ENCODE data around the gene TDRD10.
"Not testable (repeated sequence)": the region's sequence is repeated elsewhere in the genome, so short reads cannot be mapped to it uniquely, and the experiment has no call there.

Gene TDRD10

GRCh38 chr1:154514066-154514553 lies 12.1 kb downstream of the TDRD10 start:
- DNase-seq (ENCODE audit: low read depth, low spot score), result no peak

GRCh38 chr1:154517661-154518060 lies 15.6 kb downstream of the TDRD10 start:
- DNase-seq (ENCODE audit: low read depth, low spot score), result no peak

- no peak for DNase-seq (ENCODE audit: low read depth, low spot score)
Observed at GRCh38 chr1:154519591-154519991, 17.6 kb downstream of the TDRD10 start.

GRCh38 chr1:154520333-154520732 lies 18.3 kb downstream of the TDRD10 start:
- DNase-seq (ENCODE audit: low read depth, low spot score), result no peak

DNA sequence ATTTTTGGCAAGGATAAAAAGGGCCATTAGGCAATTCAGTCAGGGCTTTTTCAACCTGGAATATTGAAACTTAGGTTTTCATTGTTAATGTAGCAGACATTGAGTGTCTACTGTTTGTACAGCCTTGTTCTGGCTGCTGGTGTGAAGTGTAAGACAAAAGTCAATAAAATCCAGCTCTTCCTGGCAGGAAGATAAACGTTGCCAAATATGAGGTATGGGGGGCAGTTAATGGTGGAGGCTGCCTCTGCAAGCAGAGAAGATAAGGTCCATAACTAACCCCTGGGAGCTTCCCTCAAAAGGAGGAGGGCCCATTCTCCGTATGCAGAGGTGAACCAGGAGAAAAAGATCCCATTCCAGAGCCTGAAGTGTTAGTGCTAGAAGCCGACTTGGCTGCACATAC lies 19.7 kb downstream of the TDRD10 start:
- no peak for DNase-seq (ENCODE audit: low read depth, low spot score)

- DNase-seq (ENCODE audit: low read depth, low spot score), result no peak
Observed at GRCh38 chr1:154524881-154525280, 22.9 kb downstream of the TDRD10 start.

DNA sequence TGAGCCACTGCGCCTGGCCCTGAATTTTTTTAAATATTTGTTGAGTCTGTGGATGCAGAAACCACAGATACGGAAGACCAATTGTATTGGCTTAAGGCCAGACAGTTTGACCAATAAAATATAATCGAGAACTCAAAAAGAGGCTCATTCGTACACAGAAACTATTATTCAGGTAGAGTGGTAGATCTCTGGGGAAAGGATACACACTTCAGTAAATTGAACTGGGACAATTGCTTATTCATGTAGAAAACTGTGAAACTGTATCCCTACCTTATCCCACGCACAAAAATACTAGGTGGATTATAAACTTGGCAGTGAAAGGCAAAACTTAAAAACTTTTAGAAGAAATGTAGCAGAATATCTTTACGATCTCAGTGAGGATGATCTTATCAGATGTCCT lies 25.2 kb downstream of the TDRD10 start:
- no peak for DNase-seq (ENCODE audit: low read depth, low spot score)

GRCh38 chr1:154529308-154529707 lies 27.3 kb downstream of the TDRD10 start:
- no peak for DNase-seq (ENCODE audit: low read depth, low spot score)

DNA sequence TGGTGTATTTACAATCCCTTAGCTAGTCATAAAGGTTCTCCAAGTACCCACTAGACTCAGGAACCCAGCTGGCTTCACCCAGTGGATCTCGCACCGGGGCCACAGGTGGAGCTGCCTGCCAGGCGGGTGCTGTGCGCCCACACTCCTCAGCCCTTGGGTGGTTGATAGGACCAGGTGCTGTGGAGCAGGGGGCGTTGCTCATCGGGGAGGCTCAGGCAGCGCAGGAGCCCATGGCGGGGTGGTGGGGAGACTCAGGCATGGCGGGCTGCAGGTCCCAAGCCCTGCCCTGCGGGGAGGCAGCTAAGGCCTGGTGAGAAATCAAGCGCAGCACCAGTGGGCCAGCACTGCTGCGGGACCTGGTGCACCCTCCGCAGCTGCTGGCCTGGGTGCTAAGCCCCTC lies 29.9 kb downstream of the TDRD10 start:
- not testable (repeated sequence) for DNase-seq (ENCODE audit: low read depth, low spot score)

DNA sequence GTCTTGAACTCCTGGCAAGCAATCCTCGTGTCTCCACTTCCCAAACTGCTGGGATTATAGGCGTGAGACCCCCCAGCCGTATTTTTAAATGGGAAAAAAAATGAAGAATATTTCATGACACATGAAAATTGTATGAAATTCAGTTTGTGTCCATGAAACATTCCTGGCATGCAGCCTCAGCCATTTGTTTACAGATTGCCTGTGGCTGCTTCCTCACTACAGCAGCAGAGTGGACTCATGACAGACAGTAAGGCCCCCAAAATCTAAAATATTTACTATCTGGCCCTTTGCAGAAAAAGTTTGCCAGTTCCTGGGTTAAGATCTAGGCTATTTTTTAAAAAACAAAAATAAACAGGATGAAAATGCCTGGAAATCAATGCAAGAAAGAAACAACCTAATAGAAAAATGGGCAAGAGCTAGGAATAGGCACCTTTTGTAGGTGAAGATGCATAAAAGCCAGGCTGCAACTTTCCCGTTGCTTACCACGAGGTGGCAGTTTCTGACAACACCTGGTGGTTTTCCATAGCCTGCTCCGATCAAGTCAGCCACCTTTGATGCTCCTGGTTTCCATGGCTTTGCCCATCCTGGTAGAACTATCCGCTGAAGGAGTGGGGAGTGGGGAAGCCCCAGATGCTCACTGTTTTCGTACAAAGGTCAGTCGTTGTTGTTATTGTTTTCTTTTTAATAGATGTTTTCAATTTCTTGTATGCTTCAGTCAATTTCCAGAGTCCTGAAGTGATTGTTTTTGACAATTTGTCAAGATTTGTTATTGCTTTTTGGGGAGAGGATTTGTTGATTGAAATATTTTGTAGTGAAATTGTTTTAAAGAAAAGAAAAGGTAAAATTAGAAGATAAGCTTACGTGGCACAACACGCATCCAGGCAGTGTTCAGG lies 32.2 kb downstream of the TDRD10 start:
- DNase-seq (ENCODE audit: low read depth, low spot score), result no peak

GRCh38 chr1:154536570-154536969 lies 34.6 kb downstream of the TDRD10 start:
- DNase-seq (ENCODE audit: low read depth, low spot score), result no peak

GRCh38 chr1:154539486-154540483 lies 37.8 kb downstream of the TDRD10 start:
- DNase-seq (ENCODE audit: low read depth, low spot score), result no peak

DNA sequence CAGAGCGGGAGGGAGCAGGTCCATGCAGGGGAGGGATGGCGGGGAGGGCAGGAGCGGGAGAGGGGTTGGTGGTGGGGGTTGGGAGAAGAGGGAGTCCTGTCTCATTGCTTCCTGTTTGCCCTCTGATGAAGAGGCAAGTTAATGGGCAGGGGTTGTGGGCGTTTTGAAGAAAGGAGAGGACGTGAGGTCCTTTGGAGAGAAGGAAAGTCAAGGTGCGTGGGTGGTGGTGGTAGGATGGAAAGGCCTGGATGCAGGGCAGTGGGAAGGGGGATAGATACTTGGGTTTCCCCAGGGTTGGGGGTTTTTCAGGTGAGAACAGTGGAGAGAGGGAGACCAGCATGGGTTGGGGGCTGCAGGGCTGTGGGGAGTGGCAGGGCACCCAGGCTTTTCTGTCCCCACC lies 39.2 kb downstream of the TDRD10 start:
- no peak for DNase-seq (ENCODE audit: low read depth, low spot score)

DNA sequence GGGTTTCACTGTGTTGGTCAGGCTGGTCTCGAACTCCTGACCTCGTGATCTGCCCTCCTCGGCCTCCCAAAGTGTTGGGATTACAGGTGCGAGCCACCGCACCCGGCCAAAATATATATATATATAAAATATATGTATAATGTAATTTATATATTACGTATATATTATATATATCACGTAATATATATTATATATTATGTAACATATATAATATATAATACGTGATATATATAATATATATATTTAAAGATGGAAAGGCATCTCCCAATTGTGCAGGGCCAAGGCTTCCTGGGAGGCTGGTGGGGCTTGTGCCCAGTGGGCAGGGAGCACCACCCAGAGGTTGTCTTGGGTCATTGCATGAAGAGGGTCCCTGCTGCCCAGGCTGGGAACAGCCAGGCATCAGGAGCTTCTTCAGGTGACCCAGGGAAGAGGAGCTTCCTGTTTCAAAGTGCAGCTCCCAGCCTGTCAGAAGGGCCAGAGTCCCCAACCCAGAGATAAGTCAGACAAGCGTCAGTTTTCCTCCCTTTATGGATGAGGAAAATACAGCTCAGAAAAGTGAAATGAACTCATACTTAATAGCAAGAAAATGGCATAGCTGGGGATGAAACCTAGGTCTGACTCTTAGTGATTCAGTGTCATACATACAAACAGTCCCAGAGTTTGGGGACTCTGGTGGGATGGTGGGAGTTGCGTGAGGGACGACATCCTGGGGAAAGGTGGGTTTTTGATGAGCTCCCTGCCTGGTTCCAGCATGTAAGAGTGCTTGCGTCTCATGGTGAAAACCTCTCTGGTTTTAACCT lies 44.4 kb downstream of the TDRD10 start:
- DNase-seq (ENCODE audit: low read depth, low spot score), result no peak

DNA sequence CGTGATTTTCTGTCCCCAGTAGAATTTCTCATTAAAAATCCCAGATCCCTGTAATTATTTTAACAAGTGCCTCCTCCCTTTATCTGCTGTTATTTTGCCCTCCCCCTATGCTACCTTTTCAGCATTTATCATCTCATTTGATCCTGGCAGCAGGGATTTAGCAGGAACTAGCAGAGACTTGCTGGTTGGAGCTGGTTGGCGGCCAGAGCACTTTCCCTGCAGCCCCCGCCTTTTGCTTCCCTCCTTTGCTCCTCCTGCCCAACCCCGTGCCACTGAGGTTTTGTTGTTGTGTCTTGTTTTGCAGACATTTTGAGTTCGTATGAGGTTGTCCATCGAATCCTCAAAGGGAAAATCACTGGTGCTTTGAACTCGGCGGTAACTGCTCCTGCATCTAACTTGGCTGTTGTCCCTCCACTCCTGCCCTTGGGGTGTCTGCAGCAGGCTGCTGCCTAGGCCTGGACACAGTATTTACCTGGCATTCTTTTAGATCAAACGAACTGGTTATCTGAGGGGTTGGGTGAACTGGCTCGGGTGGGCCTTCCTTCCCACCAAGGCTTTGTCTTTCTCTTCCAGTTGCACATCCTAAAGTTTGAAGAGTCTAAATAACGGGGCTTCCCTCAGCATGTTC lies 45.2 kb downstream of the TDRD10 start:
- DNase-seq (ENCODE audit: low read depth, low spot score), result no peak

DNA sequence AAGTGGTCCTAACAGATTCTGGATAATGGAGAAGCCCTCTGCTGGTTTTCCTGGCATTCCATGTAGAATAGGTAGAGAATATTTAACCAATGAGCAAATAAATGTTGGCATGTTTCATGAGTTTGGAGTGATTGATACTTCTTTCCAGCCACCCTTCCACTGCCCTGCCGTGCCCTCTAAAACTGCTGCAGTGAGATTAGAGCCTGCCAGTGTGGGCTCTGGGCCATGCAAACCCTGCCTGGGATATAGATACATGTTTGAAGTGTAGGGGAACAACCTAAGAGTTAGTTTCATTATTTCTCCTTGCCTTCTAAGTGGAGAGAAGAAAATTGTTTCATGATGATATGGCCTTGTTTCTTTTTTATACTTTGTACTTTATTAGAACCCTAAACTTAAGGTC lies 46.0 kb downstream of the TDRD10 start:
- DNase-seq (ENCODE audit: low read depth, low spot score), result no peak

DNA sequence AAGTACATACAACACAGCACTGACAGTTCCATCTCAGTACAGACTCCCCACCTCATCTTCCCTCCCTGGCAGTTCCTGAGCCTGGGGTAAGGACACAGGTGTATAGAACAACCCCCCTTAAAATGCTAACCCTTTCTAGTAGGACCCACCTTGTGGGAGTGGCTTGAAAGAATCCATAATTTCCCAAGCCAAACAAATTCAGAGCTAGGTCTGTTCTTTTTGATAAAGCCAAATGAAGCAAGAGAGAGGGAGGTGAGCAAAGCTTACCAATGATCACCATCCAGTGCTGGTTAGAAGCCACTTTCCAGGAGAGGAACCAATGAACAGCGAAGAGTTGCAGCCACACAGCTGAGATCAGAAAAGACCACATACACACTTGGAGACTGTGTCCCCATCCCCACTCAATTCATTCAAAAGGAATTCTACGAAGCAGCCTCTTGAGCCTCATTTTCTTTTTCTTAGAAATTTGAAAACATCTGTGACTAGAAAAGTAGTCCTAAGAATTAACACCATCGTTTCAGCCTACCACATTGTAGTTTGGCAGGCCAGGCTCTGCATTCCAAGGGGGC lies 47.3 kb downstream of the TDRD10 start:
- DNase-seq (ENCODE audit: low read depth, low spot score), result no peak

DNA sequence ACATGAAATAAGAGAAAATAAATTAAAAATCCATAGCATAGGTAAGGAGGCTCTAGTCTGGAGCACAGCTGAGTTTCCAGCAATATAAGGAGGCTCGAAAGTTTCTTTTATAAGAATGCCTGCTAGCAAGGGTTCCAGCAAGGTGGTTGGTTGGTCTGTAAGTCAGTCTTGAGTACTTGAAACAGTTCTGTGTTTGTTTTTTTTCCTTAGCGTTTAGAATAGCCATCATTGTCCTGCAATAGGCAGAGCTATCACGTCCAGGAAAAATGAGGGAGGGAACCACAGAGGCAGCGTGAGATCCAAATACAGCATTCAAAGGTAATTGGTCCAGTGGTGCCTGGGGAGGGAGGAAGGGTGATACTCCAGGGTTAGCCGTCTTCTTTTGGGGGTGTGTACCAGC lies 48.1 kb downstream of the TDRD10 start:
- no peak for DNase-seq (ENCODE audit: low read depth, low spot score)

DNA sequence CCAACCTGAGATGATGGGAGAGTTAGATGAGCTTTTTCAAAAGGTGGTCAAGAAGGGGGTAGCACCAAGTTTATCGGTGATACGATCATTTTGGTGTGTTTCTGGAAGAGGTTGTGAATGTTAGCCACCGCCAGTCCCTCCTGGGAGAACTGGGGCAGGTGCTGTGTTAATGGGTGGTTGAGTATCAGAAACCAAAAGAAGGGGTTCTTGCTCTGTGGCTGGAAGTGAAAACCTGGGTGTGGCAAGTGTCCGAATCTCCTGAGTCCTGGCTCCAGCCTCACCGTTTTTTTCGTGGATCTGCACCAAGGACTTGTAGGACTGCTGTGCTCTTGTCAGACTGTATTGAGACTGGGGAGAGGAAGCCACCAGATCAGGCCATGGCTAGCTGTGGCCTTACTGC lies 48.6 kb downstream of the TDRD10 start:
- no peak for DNase-seq (ENCODE audit: low read depth, low spot score)

- DNase-seq (ENCODE audit: low read depth, low spot score), result no peak
Observed at GRCh38 chr1:154551474-154551873, 49.5 kb downstream of the TDRD10 start.

- no peak for DNase-seq (ENCODE audit: low read depth, low spot score)
Observed at GRCh38 chr1:154552036-154552435, 50.0 kb downstream of the TDRD10 start.

Data from activated CD4-positive, CD25-positive, alpha-beta regulatory T cell treated with anti-CD3 and anti-CD28 coated beads, Interleukin-2, amount 50 U/mL, for 16 hours (primary cell).